Thyroid gland (tissue), 4 donors: Measurements from ENCODE around the gene PLCB4.

Experiments used
- CTCF ChIP-seq, 6 experiments: fragments of 200-600 bp in 3 of 6; fragments of 450-650 bp in 3 of 6; sonication (generic) in 3 of 6; IDR thresholded peaks; one replicate each; pipeline ENCODE4 v1.5.1; 2016 to 2019; ENCODE audit warnings: antibody characterized with exemption in 6 of 6, mild to moderate bottlenecking in 2 of 6, inconsistent platforms in 1 of 6, moderate library complexity in 1 of 6
- POLR2A ChIP-seq, 2 donors: fragments of 450-650 bp; IDR thresholded peaks; one replicate each; pipeline ENCODE4 v1.6.1; 2017; ENCODE audit warnings: antibody characterized with exemption in 2 of 2, mild to moderate bottlenecking in 2 of 2, moderate library complexity in 1 of 2

GRCh38 chr20:9294041-9294440 is 225.2 kb downstream of the PLCB4 start:
- TF ChIP-seq CTCF (IDR thresholded peaks at IDR 0.05): no peak
- no peak for TF ChIP-seq POLR2A (IDR thresholded peaks at IDR 0.05)
